ENCODE data around the gene MACC1. TPM values are rescaled to one million over a fixed set of nuclear protein-coding genes. Genes with fewer than 3 reads are reported as not detected.
"Not testable (repeated sequence)": the region's sequence is repeated elsewhere in the genome, so short reads cannot be mapped to it uniquely, and the experiment has no call there.

MACC1 gene
- total RNA-seq, 1 donor from 2014 or later = 0.16 TPM

GRCh38 chr7:20128001-20128400 lies 89.2 kb downstream of the MACC1 start:
- no peak for DNase-seq

DNA sequence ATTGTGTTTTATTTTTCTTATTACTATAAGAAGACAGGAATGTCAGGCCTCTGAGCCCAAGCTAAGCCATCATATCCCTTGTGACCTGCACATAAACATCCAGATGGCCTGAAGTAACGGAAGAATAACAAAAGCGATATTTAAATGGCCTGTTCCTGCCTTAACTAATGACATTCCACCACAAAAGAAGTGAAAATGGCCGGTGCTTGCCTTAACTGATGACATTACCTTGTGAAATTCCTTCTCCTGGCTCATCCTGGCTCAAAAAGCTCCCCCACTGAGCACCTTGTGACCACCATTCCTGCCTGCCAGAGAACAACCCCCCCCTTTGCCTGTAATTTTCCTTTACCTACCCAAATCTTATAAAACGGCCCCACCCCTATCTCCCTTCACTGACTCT lies 91.1 kb downstream of the MACC1 start:
- DNase-seq = not testable (repeated sequence)

- not testable (repeated sequence) for DNase-seq
Measured at GRCh38 chr7:20124087-20124486, 93.1 kb downstream of the MACC1 start.

DNA sequence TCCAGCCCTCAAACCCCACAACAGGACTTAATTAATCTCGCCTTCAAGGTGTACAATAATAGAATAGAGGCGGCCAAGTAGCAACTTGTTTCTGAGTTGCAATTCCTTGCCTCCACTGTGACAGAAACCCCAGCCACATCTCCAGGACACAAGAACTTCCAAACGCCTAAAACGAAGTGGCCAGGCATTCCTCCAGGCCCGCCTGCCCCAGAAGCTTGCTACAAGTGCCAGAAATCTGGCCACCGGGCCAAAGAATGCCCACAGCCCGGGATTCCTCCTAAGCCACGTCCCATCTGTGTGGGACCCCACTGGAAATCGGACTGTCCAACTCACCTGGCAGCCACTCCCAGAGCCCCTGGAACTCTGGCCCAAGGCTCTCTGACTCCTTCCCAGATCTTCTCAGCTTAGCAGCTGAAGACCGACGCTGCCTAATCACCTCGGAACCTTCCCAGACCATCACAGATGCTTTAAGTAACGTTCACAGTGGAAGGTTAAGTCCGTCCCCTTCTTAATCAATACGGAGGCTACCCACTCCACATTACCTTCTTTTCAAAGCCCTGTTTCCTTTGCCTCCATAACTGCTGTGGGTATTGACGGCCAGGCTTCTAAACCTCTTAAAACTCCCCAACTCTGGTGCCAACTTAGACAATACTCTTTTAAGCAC lies 94.4 kb downstream of the MACC1 start:
- DNase-seq = not testable (repeated sequence)

- no peak for DNase-seq
Measured at GRCh38 chr7:20122073-20122472, 95.1 kb downstream of the MACC1 start.

DNA sequence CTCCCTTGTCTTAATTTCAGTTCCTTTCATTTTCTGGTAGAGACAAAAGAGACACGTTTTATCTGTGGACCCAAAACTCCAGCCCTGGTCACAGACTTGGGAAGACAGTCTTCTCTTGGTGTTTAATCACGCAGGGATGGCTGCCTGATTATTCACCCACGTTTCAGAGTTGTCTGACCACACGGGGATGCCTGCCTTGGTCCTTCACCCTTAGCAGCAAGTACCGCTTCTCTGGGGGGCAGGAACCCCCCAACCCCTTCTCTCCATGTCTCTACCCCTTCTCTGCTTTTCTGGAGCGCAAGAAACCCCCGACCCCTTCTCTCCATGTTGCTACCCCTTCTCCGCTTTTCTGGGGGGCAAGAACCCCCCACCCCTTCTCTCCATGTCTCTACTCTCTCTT lies 95.8 kb downstream of the MACC1 start:
- DNase-seq = no peak

DNA sequence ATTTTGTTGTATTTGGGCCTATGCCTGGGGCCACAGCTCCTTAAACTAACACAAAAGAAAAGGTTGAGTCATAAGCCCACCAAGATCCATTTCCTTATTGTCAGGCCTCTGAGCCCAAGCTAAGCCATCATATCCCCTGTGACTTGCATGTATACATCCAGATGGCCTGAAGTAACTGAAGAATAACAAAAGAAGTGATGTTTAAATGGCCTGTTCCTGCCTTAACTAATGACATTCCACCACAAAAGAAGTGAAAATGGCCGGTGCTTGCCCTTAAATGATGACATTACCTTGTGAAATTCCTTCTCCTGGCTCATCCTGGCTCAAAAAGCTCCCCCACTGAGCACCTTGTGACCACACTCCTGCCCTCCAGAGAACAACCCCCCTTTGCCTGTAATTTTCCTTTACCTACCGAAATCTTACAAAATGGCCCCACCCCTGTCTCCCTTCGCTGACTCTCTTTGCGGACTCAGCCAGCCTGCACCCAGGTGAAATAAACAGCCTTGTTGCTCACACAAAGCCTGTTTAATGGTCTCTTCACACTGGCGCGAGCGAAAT lies 96.5 kb downstream of the MACC1 start:
- not testable (repeated sequence) for DNase-seq

GRCh38 chr7:20116869-20117268 lies 100.3 kb downstream of the MACC1 start:
- no peak for DNase-seq

DNA sequence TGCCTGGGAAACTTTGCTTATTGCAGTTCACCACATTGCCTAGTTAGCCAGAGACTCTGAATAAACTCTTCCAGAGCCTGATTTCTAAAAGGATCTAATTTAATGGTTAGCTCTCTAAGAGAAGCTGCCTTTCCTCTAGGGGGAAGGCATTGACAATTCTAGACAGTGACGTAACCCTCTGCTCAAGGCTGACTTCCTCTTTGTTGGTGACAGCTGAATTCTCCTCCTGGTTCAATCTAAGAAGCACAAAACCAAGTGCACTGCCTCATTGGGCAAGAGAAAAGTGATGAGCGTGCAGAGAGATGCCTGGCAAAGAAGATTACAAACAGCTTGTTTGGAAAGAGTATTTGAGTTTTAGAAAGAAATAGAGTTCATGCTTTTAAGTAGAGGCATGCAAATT lies 102.7 kb downstream of the MACC1 start:
- DNase-seq = no peak

DNA sequence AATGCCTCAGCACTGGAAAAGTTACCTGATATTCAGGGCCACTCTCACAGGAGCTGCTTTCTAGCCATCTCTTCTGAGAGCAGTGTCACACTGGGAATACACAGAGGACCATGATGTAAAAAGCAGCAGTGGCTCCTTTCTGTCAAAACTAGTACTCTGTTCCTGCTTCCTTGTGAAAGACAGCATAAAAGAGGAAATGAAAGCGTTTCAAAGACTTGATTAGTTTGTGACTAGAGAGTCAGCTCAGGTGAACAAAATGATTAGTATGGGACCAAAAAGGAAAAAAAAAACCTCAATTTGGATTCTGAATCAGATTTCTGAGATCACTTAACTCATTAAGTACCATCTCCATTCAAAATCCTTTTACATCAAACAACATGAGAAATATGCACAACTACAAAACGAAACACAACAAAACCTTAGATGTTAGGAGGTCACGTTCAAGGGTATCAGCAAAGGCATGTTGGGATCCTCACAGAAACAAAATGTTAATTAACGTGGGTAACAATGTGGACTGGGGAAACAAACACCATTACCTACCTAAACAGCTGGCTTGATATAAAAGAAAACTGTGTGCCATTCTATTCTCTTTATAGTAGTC lies 103.7 kb downstream of the MACC1 start:
- DNase-seq = no peak

GRCh38 chr7:20112696-20113095 lies 104.5 kb downstream of the MACC1 start:
- DNase-seq = no peak

DNA sequence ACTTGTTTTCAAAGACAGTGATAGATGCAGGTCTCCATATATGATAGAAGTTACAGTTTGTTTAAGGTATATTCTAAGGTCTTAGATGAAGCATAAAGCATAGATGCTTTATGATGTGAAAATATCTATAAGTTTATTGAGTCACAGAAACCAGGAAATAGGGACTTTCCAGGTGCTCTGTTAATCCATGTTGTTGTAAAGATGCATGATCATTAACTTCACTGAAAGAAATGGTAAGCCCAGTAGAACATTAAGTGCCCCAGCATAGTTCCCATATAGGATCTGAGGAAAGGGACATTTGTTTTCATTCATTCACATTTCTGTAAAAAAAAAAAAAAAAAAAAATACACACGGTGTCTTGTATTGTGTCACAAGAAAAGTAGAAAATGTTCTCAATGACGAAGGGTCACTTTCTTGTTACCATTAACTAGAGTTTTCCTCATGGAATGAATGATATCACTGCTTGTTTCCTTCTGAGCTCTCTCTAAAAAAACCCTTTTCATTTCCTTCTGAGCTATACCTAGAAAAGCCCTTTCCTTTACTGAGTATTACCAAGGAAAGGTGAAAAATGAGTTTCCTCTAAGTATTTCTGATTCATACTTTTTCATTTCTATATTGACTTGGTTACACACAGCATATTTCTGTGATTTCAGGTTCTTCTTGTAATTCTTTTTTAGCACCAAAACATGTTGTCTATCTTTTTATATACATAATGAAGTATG lies 105.2 kb downstream of the MACC1 start:
- DNase-seq = no peak

DNA sequence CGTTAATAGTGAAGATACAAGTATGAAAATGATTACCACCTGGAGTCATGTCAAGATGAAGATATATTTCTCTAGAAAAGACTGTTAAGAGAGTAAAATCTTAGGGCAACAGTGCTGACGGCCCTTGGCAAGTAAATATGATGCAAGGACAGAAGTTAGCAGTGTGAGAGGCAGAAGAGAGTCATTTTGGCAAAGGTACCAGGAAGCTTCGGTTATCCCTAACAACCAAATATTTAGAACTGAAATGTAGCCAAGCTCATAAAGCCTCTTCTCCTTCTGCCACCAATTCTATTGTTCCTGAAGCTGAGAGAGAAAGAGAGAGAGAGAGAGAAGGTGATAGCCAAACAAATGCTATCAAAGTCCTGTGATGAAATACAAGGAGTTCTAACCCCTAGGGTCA lies 109.6 kb downstream of the MACC1 start:
- DNase-seq = no peak

GRCh38 chr7:20104696-20105095 lies 112.5 kb downstream of the MACC1 start:
- no peak for DNase-seq

DNA sequence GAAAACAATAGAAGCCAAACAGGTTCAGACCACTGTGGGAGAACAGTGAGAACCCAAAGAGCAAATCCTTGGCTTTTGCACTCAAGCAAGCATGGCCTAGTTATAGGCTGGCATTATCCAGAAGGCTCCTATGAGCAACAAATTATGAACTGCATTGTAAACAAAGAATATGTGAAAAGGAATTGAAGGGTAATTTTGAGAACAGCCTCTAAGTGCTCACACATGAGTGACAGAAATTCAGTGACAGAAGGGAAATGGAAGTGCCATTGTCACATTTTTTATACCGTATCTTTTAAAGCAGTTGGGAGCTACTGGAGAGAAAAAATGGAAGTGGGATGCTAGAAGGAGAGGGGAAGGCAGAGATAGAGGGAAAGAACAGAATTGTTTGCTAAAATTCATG lies 114.2 kb downstream of the MACC1 start:
- DNase-seq = no peak

DNA sequence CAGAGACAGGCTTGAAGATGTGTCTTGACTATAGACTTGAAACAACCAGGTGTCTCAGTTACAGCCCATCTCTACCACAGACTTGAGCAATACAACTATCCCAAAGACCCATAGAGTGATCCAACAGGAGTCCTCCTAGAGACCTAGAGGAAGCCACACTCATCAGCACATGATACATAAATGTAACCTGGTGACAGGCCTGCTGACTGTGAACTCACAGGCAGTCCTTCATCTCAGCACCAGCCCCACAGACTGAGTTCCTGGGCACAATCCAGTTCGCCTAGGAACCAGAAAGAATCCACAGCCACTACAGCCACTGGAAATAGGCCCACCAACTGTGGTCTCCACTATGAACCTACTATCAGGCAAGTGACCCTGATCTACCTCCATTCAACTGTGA lies 121.3 kb downstream of the MACC1 start:
- DNase-seq = no peak

DNA sequence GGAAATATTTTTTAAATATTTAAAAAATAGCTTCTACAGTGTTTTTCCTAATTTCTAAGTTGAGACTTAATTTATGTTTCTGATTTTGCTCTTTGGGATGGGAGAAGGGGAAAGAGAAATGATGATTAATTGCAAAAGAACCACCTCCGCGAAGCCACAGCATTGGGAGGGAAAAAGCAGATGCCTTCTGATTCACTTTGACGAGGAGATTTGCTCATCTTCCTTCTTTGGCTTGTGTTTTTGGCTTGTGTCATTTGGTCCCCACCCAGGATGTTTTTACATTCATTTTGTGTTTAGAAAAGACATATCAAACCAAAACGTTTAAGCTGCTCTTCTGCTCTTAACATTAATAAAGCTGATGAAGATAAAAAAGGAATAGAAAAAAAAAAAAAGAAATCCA lies 121.7 kb downstream of the MACC1 start:
- DNase-seq = no peak

- DNase-seq = no peak
Measured at GRCh38 chr7:20089431-20089830, 127.8 kb downstream of the MACC1 start.

- no peak for DNase-seq
Measured at GRCh38 chr7:20085086-20085485, 132.1 kb downstream of the MACC1 start.

All from occipital lobe (tissue), 2 donors.